Gastroesophageal sphincter (tissue), 4 donors: ENCODE data around the gene CGRRF1. TPM values are rescaled to one million over a fixed set of nuclear protein-coding genes. Genes with fewer than 3 reads are reported as not detected.

ENCODE experiments used
- ATAC-seq: fragments of 150-250 bp; one replicate; pipeline ENCODE4 v1.9.1; 2016; ENCODE audit warnings: mild to moderate bottlenecking, moderate library complexity
- H3K27ac ChIP-seq, 4 donors: fragments of 200-600 bp; sonication (generic) in 3 of 4; 1 replicate in 3 of 4; 2 replicates in 1 of 4; pipeline ENCODE4 v1.5.1; 2016 to 2019
- H3K27me3 ChIP-seq: fragments of 200-600 bp; sonication (generic); one replicate; pipeline ENCODE4 v1.5.1; 2019
- H3K36me3 ChIP-seq, 2 donors: fragments of 200-600 bp; sonication (generic); one replicate each; pipeline ENCODE4 v1.5.1; 2019; ENCODE audit warnings: control low read depth in 1 of 2
- H3K4me1 ChIP-seq, 3 donors: fragments of 200-600 bp; sonication (generic); 1 replicate in 2 of 3; 2 replicates in 1 of 3; pipeline ENCODE4 v1.5.1; 2016 to 2019; ENCODE audit warnings: control low read depth in 2 of 3
- H3K4me3 ChIP-seq, 2 donors: fragments of 200-600 bp; sonication (generic); one replicate each; pipeline ENCODE4 v1.5.1; 2019; ENCODE audit warnings: mild to moderate bottlenecking in 1 of 2, moderate library complexity in 1 of 2
- H3K9me3 ChIP-seq, 3 donors: fragments of 200-600 bp; sonication (generic); one replicate each; pipeline ENCODE4 v1.5.1; 2017 to 2019; ENCODE audit warnings: control low read depth in 2 of 3
- EP300 ChIP-seq: sonication (generic); formaldehyde crosslinking; IDR thresholded peaks from one replicate; pipeline ENCODE4 v1.6.1; 2017; ENCODE audit warnings: antibody characterized with exemption, mild to moderate bottlenecking
- POLR2A ChIP-seq, 2 donors: fragments of 450-650 bp; IDR thresholded peaks; one replicate each; pipeline ENCODE4 v1.6.1; 2017; ENCODE audit warnings: antibody characterized with exemption in 2 of 2, mild to moderate bottlenecking in 2 of 2, moderate library complexity in 1 of 2
- POLR2AphosphoS5 ChIP-seq: sonication (generic); formaldehyde crosslinking; IDR thresholded peaks from one replicate; pipeline ENCODE4 v1.6.1; 2017; ENCODE audit warnings: antibody characterized with exemption
- WGBS, 2 donors: methylation state at CpG; one replicate each; pipeline ENCODE4 v1.1.5; 2018; ENCODE audit warnings: low coverage in 1 of 2; 5-methylcytosine and 5-hydroxymethylcytosine counted together
- total RNA-seq, 4 donors: library from RNA; depleted of rRNA; stranded (reverse); fragments of >200 nt; gene quantifications; one replicate each; pipeline ENCODE4 v1.1.0, GENCODE V29; 2016
- TF ChIP-seq, protein P1 (sequence below), 4 experiments: fragments of 200-600 bp in 2 of 4; fragments of 450-650 bp in 2 of 4; sonication (generic) in 1 of 4; IDR thresholded peaks; one replicate each; pipeline ENCODE4 v1.5.1; 2017 to 2019; ENCODE audit warnings: antibody characterized with exemption in 4 of 4, mild to moderate bottlenecking in 2 of 4, moderate library complexity in 2 of 4

CGRRF1 gene
- total RNA-seq, 4 donors from 2014 or later, result 12.3 to 32.8 (median 22.2) TPM

DNA sequence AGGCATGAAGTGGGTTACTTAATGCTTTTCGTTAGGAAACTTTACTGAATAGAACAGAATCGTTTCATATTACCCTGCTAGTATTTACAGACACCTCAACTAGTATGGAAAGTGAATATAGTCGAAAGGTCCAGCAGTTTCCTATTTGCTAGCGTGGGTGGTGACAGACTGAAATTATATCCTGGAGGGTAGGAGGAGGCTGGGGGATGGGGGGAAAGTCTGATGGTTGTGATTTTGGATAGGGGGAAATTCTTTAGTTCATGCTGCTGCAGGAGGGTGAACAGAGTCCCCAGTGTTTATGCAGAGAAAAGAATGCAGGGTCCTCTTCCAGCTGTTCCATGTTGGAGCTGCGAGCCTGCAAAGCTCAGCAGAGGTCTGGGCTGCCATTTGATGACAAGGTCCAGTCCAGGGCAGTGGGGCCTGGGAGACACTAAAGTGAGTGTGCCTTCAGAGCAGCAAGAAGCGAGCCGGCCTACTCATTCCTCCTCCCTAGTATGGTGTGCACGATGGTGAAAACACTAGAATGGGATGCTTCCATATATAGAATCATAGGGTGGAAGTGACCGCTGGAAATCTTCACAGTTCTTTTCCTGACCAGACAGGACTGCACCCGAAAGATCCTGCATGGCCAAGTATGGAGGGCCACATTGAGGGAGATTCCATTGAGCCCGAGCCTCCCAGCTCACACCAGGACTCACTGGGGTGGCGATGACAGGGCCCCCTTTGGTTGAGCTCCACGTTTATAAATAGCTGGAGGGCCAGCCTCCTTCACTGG, 59.3 kb downstream of the CGRRF1 start:
- no peaks in the 10 kb centered on the region for H3K27me3 ChIP-seq
- no peaks in the 10 kb centered on the region for H3K9me3 ChIP-seq
- no peak for ATAC-seq
- H3K4me3 ChIP-seq, result peak overlapping the region; percentile 11 to 88
- H3K36me3 ChIP-seq, result peaks cover 0 to 4% of the 10 kb centered on the region in 2 donors
- TF ChIP-seq POLR2AphosphoS5 (peak; percentile 40), POLR2A (IDR thresholded peaks at IDR 0.05) (peak in 1 of 2 donors; percentile 23), EP300 (no peak)
- TF ChIP-seq, protein P1, sequence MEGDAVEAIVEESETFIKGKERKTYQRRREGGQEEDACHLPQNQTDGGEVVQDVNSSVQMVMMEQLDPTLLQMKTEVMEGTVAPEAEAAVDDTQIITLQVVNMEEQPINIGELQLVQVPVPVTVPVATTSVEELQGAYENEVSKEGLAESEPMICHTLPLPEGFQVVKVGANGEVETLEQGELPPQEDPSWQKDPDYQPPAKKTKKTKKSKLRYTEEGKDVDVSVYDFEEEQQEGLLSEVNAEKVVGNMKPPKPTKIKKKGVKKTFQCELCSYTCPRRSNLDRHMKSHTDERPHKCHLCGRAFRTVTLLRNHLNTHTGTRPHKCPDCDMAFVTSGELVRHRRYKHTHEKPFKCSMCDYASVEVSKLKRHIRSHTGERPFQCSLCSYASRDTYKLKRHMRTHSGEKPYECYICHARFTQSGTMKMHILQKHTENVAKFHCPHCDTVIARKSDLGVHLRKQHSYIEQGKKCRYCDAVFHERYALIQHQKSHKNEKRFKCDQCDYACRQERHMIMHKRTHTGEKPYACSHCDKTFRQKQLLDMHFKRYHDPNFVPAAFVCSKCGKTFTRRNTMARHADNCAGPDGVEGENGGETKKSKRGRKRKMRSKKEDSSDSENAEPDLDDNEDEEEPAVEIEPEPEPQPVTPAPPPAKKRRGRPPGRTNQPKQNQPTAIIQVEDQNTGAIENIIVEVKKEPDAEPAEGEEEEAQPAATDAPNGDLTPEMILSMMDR (IDR thresholded peaks at IDR 0.05), result no peak
- 15 to 25% methylated on average over 8 to 10 of the region's 13 CpGs for WGBS, 2 donors
- peak overlapping the region; percentile 91 to 100 (median 96) for H3K27ac ChIP-seq
- H3K4me1 ChIP-seq, result peaks cover 0 to 52% (median 18%) of the 10 kb centered on the region in 3 donors

GRCh38 chr14:54570047-54570446, 60.3 kb downstream of the CGRRF1 start:
- H3K9me3 ChIP-seq, result no peaks in the 10 kb centered on the region
- H3K4me3 ChIP-seq, result peak overlapping the region in 1 of 2 donors; percentile 88
- peaks cover 0 to 4% of the 10 kb centered on the region in 2 donors for H3K36me3 ChIP-seq
- WGBS, 2 donors, result 42 to 43% methylated on average over 4 to 5 of the region's 5 CpGs
- peak overlapping the region; percentile 91 to 100 (median 96) for H3K27ac ChIP-seq
- TF ChIP-seq POLR2AphosphoS5 (no peak), EP300 (no peak), POLR2A (IDR thresholded peaks at IDR 0.05) (no peak)
- TF ChIP-seq, protein P1 (IDR thresholded peaks at IDR 0.05), result no peak
- no peaks in the 10 kb centered on the region for H3K27me3 ChIP-seq
- no peak for ATAC-seq
- peaks cover 0 to 47% (median 18%) of the 10 kb centered on the region in 3 donors for H3K4me1 ChIP-seq

GRCh38 chr14:54570631-54571415, 61.1 kb downstream of the CGRRF1 start:
- no peak for ATAC-seq
- H3K36me3 ChIP-seq, result peaks cover 0 to 4% of the 10 kb centered on the region in 2 donors
- H3K9me3 ChIP-seq, result no peaks in the 10 kb centered on the region
- H3K27ac ChIP-seq, result peak overlapping the region; percentile 91 to 100 (median 96)
- H3K27me3 ChIP-seq, result no peaks in the 10 kb centered on the region
- TF ChIP-seq EP300 (no peak), POLR2AphosphoS5 (peak; percentile 57), POLR2A (IDR thresholded peaks at IDR 0.05) (no peak)
- TF ChIP-seq, protein P1 (IDR thresholded peaks at IDR 0.05), result no peak
- WGBS, 2 donors, result 32 to 50% methylated on average over 5 of the region's 5 CpGs
- H3K4me3 ChIP-seq, result peak overlapping the region in 1 of 2 donors; percentile 88
- peaks cover 3 to 54% (median 22%) of the 10 kb centered on the region in 3 donors for H3K4me1 ChIP-seq

DNA sequence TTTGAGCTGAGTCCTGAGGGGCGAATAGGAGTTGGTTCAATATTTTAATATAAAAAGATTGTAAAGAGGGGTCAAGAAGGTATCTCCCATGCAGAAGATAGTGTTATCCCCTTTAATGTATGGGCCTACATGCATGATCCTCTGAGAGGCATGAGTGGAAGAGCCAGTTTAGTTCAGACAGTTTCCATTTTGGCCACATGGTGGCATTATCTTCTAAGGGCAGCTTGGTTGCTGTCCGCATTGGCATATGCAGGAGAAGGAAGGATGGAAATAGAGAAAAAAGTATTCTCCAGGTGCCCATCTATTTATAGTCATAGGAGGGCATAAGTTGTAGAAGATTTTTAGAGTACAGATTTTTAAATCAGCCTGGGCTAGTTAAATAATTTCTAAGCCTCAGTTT, 62.6 kb downstream of the CGRRF1 start:
- H3K4me3 ChIP-seq, result no peak overlapping the region
- no peaks in the 10 kb centered on the region for H3K9me3 ChIP-seq
- no peak overlapping the region for H3K27ac ChIP-seq
- no peaks in the 10 kb centered on the region for H3K27me3 ChIP-seq
- H3K36me3 ChIP-seq, result peaks cover 0 to 4% of the 10 kb centered on the region in 2 donors
- TF ChIP-seq EP300, result no peak
- TF ChIP-seq, protein P1 (IDR thresholded peaks at IDR 0.05), result peak in 3 of 4 experiments; percentile 27 to 42 (median 40)
- no peak for TF ChIP-seq POLR2A (IDR thresholded peaks at IDR 0.05)
- no peak for TF ChIP-seq POLR2AphosphoS5
- H3K4me1 ChIP-seq, result peaks cover 3 to 69% (median 27%) of the 10 kb centered on the region in 3 donors
- WGBS, 2 donors, result 90 to 97% methylated on average over 1 to 2 of the region's 2 CpGs
- ATAC-seq, result no peak
